NCI-H524 (cell line): ENCODE results near the gene SPATA22.
"Not testable (repeated sequence)": the region's sequence is repeated elsewhere in the genome, so short reads cannot be mapped to it uniquely, and the experiment has no call there.

Experiments used
- DNase-seq, 2 experiments: peaks; one replicate each; lab custom pipeline; 2025; lab: John Stamatoyannopoulos, UW

Gene SPATA22

GRCh38 chr17:3474212-3474611, 2.6 kb upstream of the SPATA22 start:
- no peak for DNase-seq

DNA sequence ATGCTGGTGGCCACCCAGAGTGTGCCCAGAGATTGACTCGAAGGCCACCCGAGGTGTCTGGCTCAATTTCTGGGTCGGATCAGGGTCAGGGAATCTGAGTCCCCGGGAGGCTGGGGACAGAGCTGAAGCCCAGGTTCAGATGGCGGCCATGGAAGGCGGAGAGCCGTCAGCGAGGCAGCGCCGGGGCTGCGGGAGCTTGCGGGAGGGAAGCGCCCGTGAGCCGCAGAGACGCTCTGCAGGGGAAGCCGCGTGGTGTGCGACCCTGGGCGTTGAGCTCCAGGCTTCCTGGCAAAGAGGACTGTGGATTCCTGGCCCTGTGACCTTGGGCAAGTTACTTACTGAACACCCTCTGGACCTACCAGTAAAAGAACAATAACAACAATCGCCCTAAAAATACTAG, 518 bp upstream of the SPATA22 start:
- no peak for DNase-seq

DNA sequence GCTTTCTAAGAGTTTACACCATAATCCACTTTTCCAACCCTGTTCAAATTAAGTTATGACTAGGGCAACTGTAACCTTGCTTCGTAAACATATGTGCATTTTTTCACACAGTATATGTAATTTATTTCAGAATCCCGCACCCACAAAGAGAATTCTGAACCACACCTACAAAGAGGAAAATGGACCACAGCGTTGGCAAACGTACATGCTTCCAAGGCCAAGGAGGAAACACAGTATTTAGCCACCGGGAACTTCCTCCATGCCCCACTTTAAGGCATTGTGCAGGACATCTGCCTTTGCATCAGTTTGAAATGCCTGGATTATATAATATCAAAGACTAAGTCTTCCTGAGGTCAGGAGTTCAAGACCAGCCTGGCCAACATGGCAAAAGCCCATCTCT, 2.1 kb downstream of the SPATA22 start:
- DNase-seq, result no peak

- DNase-seq, result not testable (repeated sequence)
Measured at GRCh38 chr17:3466355-3466754, 5.3 kb downstream of the SPATA22 start.

GRCh38 chr17:3448059-3448665, 23.5 kb downstream of the SPATA22 start:
- no peak for DNase-seq

GRCh38 chr17:3447625-3448024, 24.0 kb downstream of the SPATA22 start:
- no peak for DNase-seq

DNA sequence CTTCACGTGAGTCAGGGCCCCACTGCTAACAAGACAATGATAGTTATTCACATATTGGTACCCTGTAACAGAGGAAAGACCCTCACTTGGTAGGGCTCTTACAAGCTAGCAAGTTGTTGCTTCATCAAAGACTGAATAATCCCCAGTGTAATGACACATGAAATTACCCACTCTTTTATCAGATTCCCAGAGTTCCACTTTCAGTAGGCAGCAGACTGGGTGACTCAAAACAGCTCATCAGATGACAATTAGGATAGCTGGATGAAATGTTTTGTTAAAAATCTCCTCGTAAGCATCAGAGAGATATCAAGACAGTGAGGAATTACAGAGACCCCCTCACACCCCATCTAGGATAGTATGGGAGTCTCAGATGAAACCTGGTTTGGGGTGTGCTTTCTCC, 31.2 kb downstream of the SPATA22 start:
- no peak for DNase-seq

DNA sequence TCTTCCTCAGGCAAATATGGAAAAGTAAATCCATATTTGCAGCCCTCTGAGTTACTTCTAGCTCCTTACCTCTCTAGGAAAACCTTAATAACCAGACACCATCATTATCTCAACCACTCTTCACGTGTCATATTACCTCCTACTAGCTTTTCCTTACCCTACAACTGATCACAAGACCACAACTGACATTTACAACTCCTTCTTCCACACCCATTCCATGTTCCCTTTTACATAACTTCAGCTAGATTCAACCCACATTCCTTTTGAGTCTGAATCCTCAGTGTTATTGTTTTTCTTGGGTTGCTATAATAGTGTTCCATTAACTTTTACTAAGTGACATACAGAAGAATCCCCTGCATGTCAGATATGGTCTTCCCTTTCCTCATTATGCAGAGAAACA, 33.3 kb downstream of the SPATA22 start:
- no peak for DNase-seq

GRCh38 chr17:3433741-3434140, 37.9 kb downstream of the SPATA22 start, which contains the start of gene OR1E2:
Gene OR1E2, minus strand, starts transcription at chr17:3433841. Its CDS starts 0 bp downstream, at chr17:3433841.
- no peak for DNase-seq

DNA sequence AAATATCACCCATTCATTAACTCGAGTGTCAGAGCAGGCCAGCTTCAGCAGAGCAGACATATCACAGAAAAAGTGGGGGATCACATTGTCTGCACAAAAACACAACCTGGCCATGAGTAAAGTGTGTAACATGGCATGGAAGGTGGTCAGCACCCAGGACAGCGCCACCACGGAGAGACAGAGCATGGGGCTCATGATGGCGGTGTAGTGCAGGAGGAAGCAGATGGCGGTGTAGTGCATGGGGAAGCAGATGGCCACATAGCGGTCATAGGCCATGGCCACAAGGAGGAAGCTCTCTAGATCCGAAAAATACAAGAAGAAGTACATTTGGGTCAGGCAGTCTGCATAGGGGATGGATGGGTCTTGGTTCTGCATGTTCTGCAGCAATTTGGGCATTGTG, 38.4 kb downstream of the SPATA22 start:
- not testable (repeated sequence) for DNase-seq

- no peak for DNase-seq
Measured at GRCh38 chr17:3418222-3418621, 53.4 kb downstream of the SPATA22 start.

DNA sequence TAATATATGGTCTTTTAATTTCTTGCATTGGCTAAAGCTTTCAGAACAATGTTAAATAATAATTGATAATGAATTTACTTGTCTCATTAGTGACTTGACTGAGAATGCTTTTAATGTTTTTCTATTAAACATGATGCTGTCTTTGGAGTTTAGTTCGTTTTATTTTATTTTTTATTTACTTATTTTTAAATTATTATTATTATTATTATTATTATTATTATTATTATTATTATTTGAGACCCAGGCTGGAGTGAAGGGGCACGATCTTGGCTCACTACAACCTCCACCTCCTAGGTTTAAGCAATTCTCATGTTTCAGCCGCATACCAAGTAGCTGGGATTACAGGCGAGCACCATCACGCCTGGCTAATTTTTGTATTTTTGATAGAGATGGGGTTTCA, 56.0 kb downstream of the SPATA22 start:
- DNase-seq, result no peak

- DNase-seq, result not testable (repeated sequence)
Measured at GRCh38 chr17:3412216-3412615, 59.4 kb downstream of the SPATA22 start.

DNA sequence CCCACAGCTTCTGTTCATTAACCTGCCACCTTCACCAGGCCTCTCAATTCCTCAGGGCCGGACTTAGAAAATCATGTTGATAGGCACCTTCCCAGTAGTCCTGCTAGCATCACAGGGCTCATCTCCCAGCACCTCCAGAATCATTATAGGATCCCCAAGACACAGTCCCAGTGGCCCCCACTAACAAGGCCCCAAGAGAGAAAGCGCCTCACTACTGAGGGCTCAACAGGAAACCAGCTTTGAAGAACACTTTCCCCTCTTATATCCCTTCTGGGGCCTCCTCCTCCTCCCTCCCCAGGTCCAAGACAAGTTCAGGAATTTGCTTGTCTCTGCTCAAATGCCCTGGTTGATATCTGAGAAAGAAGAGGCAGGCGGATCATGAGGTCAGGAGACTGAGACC, 60.5 kb downstream of the SPATA22 start, which contains the start of gene OR3A3:
TSS of gene OR3A3 (plus strand) at position 301 of the 400 bp plus-strand sequence.
- DNase-seq, result no peak

- not testable (repeated sequence) for DNase-seq
Measured at GRCh38 chr17:3403856-3404255, 67.8 kb downstream of the SPATA22 start.

GRCh38 chr17:3401786-3402185, 69.8 kb downstream of the SPATA22 start:
- DNase-seq, result no peak

DNA sequence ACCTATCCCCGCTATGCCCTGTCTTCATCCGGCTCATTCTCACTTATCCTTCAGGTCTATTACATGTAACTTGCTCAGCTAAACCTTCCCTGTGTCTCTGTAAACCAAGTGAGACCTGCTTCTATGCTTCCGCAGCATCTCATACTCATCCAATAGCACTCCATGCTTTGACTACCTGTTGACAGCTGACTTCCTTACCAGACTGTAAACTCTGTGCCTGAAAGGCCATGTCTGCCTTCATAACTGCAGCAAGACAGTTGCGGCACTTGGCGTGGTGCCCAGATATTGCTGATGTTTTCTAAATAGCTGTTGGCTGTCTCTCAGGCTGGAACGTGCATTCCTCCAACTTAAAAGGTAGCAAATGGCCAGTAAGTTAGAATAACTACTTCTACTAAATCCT, 71.6 kb downstream of the SPATA22 start:
- DNase-seq, result no peak

DNA sequence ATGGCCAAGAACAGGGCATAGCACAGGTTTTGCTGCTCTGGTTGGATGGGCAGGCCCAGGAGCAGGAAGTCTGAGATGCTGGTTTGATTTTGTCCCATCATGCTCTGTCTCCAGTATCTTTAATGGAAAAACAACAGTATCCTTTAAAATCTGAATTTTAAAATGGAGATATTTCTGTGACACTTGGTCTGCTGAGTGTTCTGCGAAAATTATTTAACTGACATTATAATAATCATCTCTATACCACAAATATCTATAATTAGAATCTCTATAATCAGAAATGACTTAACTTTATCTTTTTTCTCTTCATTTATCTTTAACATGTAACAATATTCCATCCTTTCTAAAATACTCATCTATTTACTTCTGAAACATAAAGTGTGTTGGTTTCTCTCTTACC, 73.3 kb downstream of the SPATA22 start, which contains the start of gene OR1E1:
TSS of gene OR1E1 (minus strand) at position 101 of the 400 bp plus-strand sequence. CDS start at position 101, 0 bp downstream.
- DNase-seq, result no peak

DNA sequence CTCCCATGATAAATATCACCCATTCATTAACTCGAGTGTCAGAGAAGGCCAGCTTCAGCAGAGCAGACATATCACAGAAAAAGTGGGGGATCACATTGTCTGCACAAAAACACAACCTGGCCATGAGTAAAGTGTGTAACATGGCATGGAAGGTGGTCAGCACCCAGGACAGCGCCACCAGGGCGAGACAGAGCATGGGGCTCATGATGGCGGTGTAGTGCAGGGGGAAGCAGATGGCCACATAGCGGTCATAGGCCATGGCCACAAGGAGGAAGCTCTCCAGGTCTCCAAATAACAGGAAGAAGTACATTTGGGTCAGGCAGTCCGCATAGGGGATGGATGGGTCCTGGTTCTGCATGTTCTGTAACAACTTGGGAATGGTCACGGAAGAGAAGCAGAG, 73.8 kb downstream of the SPATA22 start:
- DNase-seq, result not testable (repeated sequence)
